ENCODE results near the gene LARP4. TPM values are rescaled to one million over a fixed set of nuclear protein-coding genes. Genes with fewer than 3 reads are reported as not detected.

Gene LARP4
- total RNA-seq, 4 donors from 2014 or later, result 15.9 to 98.6 (median 70.8) TPM

DNA sequence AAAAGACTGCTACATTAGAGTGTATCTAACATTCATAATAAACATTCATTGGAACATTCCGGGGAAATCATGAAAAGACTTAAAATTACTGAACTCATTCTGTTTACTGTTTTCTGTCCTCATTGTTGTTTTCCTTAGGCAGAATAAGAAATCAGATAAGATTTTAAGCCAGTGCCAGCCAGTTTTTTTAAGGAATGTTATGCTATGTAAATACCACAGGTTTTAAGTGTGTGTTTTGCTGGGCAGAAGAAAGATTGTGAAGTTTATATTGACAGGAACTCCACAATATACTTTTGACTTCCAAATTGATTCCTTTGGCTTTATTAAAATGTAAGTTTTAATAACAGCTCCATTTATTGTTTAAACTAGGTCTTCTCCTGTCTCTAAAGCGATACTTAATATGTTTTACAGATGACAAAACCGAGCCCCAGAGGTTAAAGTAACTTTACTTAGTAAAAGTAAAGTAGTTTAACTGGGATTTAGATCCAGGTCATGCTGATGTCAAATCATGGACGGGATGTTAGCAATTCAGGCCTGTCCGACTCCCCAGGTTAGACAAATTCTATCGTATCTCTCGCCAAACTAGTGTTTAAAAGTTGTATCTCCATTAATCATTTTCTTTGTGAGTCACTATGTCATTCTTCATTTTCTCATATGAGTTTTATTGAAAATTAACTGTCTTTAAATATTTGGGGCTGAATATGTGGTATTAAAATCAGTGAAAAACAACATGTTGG lies 1.7 kb downstream of the LARP4 start:
- peak overlapping the region; percentile 65 to 85 for H3K4me3 ChIP-seq
- H3K9me3 ChIP-seq, result no peaks in the 10 kb centered on the region

DNA sequence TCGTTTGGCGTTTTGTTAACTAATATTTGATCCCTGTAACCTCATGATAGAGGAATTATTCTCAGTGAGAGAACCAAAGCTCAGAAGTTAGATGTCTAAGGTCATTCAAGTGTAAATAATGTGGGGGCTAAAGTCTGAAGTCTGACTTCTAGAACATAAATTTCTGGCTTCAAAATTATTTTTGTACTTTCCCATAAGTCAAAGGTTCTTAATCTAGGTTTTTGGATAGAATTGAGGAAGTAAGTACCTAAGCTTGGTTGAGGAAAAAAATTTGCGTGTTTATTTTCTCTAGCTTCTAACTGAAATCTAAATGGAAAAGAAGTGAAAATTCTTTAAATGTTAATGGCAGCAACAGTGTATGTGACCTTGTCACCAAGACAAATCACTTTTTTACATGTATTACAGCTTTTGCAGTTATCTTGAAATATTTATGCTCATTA lies 2.3 kb downstream of the LARP4 start:
- Histone ChIP-seq H3K9me3 (no peaks in the 10 kb centered on the region), H3K4me3 (peak overlapping the region in 1 of 2 donors; percentile 85), H3K27me3 (no peaks in the 10 kb centered on the region), H3K36me3 (no peaks in the 10 kb centered on the region), H3K27ac (peak overlapping the region; percentile 81 to 91), H3K4me1 (peaks cover 0 to 17% of the 10 kb centered on the region in 2 donors)
- intact Hi-C loops (cut with DNase I; ENCODE audit: low total_unique reads), result no loop called here
- DNase-seq, result no peak
- TF ChIP-seq, protein P1, sequence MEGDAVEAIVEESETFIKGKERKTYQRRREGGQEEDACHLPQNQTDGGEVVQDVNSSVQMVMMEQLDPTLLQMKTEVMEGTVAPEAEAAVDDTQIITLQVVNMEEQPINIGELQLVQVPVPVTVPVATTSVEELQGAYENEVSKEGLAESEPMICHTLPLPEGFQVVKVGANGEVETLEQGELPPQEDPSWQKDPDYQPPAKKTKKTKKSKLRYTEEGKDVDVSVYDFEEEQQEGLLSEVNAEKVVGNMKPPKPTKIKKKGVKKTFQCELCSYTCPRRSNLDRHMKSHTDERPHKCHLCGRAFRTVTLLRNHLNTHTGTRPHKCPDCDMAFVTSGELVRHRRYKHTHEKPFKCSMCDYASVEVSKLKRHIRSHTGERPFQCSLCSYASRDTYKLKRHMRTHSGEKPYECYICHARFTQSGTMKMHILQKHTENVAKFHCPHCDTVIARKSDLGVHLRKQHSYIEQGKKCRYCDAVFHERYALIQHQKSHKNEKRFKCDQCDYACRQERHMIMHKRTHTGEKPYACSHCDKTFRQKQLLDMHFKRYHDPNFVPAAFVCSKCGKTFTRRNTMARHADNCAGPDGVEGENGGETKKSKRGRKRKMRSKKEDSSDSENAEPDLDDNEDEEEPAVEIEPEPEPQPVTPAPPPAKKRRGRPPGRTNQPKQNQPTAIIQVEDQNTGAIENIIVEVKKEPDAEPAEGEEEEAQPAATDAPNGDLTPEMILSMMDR (IDR thresholded peaks at IDR 0.05), result no peak
- TF ChIP-seq POLR2A (IDR thresholded peaks at IDR 0.05), result no peak

More for the DNA sequence above, 1.7 kb downstream of the LARP4 start:
- intact Hi-C loops (cut with DNase I; ENCODE audit: low total_unique reads), result no loop called here
- TF ChIP-seq, protein P1 (IDR thresholded peaks at IDR 0.05), result no peak
- no peak for TF ChIP-seq POLR2A (IDR thresholded peaks at IDR 0.05)
- DNase-seq, result no peak
- Histone ChIP-seq H3K27me3 (no peaks in the 10 kb centered on the region), H3K4me1 (peaks cover 0 to 17% of the 10 kb centered on the region in 2 donors), H3K27ac (peak overlapping the region; percentile 81 to 91), H3K36me3 (no peaks in the 10 kb centered on the region)

DNA sequence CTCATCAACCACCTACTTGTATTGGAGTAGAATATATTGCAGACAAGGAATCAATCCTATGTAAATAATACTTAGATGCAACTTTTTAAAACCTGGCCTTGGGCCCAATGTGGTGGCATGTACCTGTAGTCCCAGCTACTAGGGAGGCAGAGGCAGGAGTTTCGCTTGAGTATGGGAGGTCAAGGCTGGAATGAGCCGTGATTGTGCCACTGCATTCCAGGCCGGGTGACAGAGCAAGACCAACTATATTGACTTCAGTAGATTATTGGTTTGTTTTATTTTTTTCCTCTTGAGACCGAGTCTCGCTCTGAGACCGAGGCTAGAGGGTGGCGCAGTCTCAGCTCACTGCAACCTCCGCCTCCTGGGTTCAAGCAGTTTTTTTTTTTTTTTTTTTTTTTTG lies 3.6 kb downstream of the LARP4 start:
- no peaks in the 10 kb centered on the region for H3K9me3 ChIP-seq
- no peak for DNase-seq
- no peak overlapping the region for H3K4me3 ChIP-seq
- intact Hi-C loops (cut with DNase I; ENCODE audit: low total_unique reads), result no loop called here
- TF ChIP-seq, protein P1 (IDR thresholded peaks at IDR 0.05), result no peak
- no peak for TF ChIP-seq POLR2A (IDR thresholded peaks at IDR 0.05)
- no peaks in the 10 kb centered on the region for H3K27me3 ChIP-seq
- H3K27ac ChIP-seq, result no peak overlapping the region
- H3K36me3 ChIP-seq, result no peaks in the 10 kb centered on the region
- H3K4me1 ChIP-seq, result peaks cover 0 to 17% of the 10 kb centered on the region in 2 donors

DNA sequence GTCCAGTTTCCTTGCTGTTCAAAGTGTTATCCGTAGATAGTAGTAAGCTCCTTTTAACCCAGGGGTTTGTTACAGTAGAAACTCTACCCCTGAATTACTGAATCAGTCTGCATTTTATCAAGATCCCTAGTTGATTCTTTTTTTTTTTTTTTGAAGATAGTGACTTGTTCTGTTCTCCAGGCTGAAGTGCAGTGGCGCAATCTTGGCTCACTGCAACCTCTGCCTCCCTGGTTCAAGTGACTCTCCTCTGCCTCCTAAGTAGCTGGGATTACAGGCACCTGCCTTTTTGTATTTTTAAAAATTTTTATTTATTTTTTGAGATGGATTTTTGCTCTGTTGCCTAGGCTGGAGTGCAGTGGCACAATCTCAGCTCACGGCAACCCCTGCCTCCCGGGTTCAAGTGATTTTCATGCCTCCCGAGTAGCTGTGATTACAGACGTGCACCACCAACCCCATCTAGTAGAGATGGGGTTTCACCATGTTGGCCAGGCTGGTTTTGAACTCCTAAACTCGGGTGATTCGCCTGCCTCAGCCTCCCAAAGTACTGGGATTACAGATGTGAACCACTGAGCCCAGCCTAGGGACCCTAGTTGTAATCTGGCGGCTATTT lies 10.5 kb downstream of the LARP4 start:
- Histone ChIP-seq H3K27me3 (no peaks in the 10 kb centered on the region), H3K9me3 (no peaks in the 10 kb centered on the region), H3K4me3 (no peak overlapping the region), H3K4me1 (no peaks in the 10 kb centered on the region), H3K27ac (no peak overlapping the region), H3K36me3 (no peaks in the 10 kb centered on the region)
- intact Hi-C loops (cut with DNase I; ENCODE audit: low total_unique reads), result no loop called here
- no peak for DNase-seq
- no peak for TF ChIP-seq POLR2A (IDR thresholded peaks at IDR 0.05)
- TF ChIP-seq, protein P1 (IDR thresholded peaks at IDR 0.05), result no peak

DNA sequence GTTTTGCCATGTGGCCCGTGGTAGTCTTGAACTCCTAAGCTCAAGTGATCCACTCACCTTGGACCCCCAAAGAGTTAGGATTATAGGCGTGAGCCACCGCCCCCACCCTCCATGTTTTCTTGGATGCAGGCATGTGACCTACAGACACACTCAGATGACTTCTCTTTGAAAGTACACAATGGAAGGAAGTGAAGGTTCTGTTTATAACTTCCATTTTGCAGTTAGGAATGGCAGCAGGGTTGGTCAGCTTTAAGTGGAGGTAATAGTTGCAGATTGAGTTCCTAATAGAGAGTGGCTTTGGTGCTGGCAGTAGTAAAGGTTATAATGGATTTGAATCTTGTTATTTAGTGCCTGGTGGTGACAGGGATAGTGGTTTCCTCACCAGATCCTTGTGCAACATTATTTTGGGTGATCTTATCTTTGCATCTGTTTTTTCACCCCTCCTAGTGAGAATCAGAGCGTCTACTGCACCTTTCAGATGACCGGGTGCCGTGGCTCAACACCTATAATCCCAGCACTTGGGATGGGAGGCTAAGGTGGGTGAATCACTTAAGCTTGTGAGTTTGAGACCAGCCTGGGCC lies 15.3 kb downstream of the LARP4 start:
- H3K27ac ChIP-seq, result no peak overlapping the region
- H3K9me3 ChIP-seq, result no peaks in the 10 kb centered on the region
- H3K4me3 ChIP-seq, result no peak overlapping the region
- no peaks in the 10 kb centered on the region for H3K4me1 ChIP-seq
- no peak for DNase-seq
- H3K27me3 ChIP-seq, result no peaks in the 10 kb centered on the region
- intact Hi-C loops (cut with DNase I; ENCODE audit: low total_unique reads), result no loop called here
- no peaks in the 10 kb centered on the region for H3K36me3 ChIP-seq
- no peak for TF ChIP-seq POLR2A (IDR thresholded peaks at IDR 0.05)
- TF ChIP-seq, protein P1 (IDR thresholded peaks at IDR 0.05), result no peak

Measured in uterus (tissue), 4 donors.